ENCODE data around the gene CEPT1.
A peak's percentile ranks its signal among the peaks of the same experiment; 100 is the strongest.

CEPT1 gene

GRCh38 chr1:111202366-111202706 lies 62.3 kb downstream of the CEPT1 start:
- DNase-seq (ENCODE audit: low read depth) = no peak
- no peak overlapping the region for H3K4me3 ChIP-seq (ENCODE audit: control insufficient read depth, low read depth, low read length)
- no peak for TF ChIP-seq CTCF (conservative IDR thresholded peaks at IDR 0.05; ENCODE audit: control insufficient read depth, insufficient read depth, low read depth, low read length)

GRCh38 chr1:111202707-111203623 lies 62.9 kb downstream of the CEPT1 start:
- no peak for TF ChIP-seq CTCF (conservative IDR thresholded peaks at IDR 0.05; ENCODE audit: control insufficient read depth, insufficient read depth, low read depth, low read length)
- no peak for DNase-seq (ENCODE audit: low read depth)
- H3K4me3 ChIP-seq (ENCODE audit: control insufficient read depth, low read depth, low read length) = no peak overlapping the region

- peak; percentile 41 for DNase-seq (ENCODE audit: low read depth)
- peak overlapping the region; percentile 37 for H3K4me3 ChIP-seq (ENCODE audit: control insufficient read depth, low read depth, low read length)
- TF ChIP-seq CTCF (conservative IDR thresholded peaks at IDR 0.05; ENCODE audit: control insufficient read depth, insufficient read depth, low read depth, low read length) = no peak
Observed at GRCh38 chr1:111203681-111204200, 63.7 kb downstream of the CEPT1 start.

- H3K4me3 ChIP-seq (ENCODE audit: control insufficient read depth, low read depth, low read length) = peak overlapping the region; percentile 37
- no peak for DNase-seq (ENCODE audit: low read depth)
- TF ChIP-seq CTCF (conservative IDR thresholded peaks at IDR 0.05; ENCODE audit: control insufficient read depth, insufficient read depth, low read depth, low read length) = no peak
Observed at GRCh38 chr1:111204201-111204982, 64.4 kb downstream of the CEPT1 start.

GRCh38 chr1:111204983-111205713 lies 65.1 kb downstream of the CEPT1 start:
- no peak for TF ChIP-seq CTCF (conservative IDR thresholded peaks at IDR 0.05; ENCODE audit: control insufficient read depth, insufficient read depth, low read depth, low read length)
- H3K4me3 ChIP-seq (ENCODE audit: control insufficient read depth, low read depth, low read length) = no peak overlapping the region
- no peak for DNase-seq (ENCODE audit: low read depth)

GRCh38 chr1:111205714-111206050 lies 65.7 kb downstream of the CEPT1 start:
- DNase-seq (ENCODE audit: low read depth) = peak; percentile 7
- no peak for TF ChIP-seq CTCF (conservative IDR thresholded peaks at IDR 0.05; ENCODE audit: control insufficient read depth, insufficient read depth, low read depth, low read length)
- no peak overlapping the region for H3K4me3 ChIP-seq (ENCODE audit: control insufficient read depth, low read depth, low read length)

Measured in fibroblast of mammary gland (primary cell).